ENCODE measurements around the gene COL6A3. TPM values are rescaled to one million over a fixed set of nuclear protein-coding genes. Genes with fewer than 3 reads are reported as not detected.
A peak's percentile ranks its signal among the peaks of the same experiment; 100 is the strongest.
"Not testable (repeated sequence)": the region's sequence is repeated elsewhere in the genome, so short reads cannot be mapped to it uniquely, and the experiment has no call there.

COL6A3 gene
- total RNA-seq, 4 donors from 2014 or later: 105 to 712 (median 274) TPM

DNA sequence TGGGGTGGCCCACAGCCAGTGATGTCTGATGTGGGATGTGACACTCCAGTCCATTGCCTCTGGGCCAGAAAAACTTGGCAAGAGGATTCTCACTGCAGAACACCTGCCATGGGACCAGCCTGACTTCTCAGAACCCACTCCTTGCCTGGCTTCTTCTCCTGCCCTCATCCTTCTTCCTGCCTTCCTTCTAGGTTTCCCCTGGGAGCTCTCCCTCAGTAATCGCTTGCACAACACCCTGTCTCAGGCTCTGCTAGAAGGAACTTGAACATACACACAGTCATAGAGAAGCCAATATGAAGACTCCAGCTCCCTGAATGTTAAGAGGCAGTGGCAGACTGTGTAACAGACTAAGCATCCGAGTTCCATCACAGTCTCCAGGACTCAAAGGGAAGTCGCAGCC lies 4.3 kb upstream of the COL6A3 start:
- TF ChIP-seq CTCF (IDR thresholded peaks at IDR 0.05): no peak
- ATAC-seq (ENCODE audit: low FRiP score) (no peak), DNase-seq (ENCODE audit: low spot score) (no peak)

- DNase-seq (ENCODE audit: low spot score) (no peak), ATAC-seq (ENCODE audit: low FRiP score) (no peak)
- no peak for TF ChIP-seq CTCF (IDR thresholded peaks at IDR 0.05)
These were observed 782 bp downstream of the COL6A3 start for GRCh38 chr2:237412988-237413776.

DNA sequence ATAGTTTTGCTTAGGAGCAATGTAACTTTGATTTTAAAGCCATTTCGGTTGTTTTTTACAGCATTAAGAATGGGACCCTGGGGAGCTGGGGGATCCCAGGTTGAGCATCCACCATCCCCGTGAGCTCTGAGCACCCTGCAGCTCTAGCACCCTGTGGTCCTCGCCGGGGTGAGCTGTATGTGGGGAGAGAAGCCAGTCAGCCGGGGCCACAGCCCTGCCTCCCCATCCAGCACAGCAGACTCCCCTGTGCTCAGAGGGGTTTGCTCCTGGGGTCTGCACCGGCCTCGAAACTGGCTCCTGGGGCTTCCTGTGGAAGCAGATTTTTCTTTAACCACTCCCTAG lies 1.3 kb downstream of the COL6A3 start:
- TF ChIP-seq CTCF (IDR thresholded peaks at IDR 0.05): no peak
- DNase-seq (ENCODE audit: low spot score) (no peak), ATAC-seq (ENCODE audit: low FRiP score) (no peak)

DNA sequence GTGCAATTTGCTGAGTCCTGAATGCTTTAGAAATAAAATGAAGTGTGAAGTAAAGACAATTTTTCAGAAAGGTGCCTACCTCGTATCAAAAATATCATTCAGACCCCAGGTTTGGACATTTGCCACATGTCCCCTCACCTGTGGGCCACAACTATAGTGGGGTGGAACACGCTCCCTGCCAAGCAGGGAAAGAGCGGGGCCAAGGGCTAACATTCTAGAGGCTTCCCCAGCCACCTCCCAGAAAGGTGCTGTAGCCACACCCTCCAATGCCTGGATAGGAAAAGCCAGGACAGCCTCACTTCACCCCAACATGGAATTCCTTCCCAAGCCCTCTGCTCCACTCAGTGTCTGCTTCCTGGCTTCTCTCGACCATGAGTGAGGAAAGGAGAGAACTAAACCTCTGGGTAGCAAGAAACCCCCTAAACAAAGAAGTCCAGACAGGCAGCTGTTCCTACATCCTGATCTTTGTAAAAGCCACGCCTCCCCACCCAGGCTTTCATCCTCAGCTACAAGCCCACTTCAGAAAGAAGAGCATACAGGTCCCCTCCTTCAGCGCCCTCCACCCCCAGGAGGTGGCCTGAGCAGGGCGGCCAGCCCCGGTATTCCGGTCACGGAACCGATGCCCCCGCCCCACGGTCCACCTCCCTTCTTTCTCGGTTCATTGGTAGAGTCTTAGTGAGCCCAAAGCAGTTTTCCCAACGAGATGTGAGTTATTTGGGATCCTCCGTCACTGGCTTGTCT lies 2.1 kb downstream of the COL6A3 start:
- DNase-seq (ENCODE audit: low spot score) (no peak), ATAC-seq (ENCODE audit: low FRiP score) (no peak)
- TF ChIP-seq CTCF (IDR thresholded peaks at IDR 0.05): no peak

GRCh38 chr2:237411092-237411601 lies 2.8 kb downstream of the COL6A3 start:
- DNase-seq (ENCODE audit: low spot score): no peak
- TF ChIP-seq CTCF (IDR thresholded peaks at IDR 0.05): no peak

GRCh38 chr2:237409263-237409662 lies 4.7 kb downstream of the COL6A3 start:
- not testable (repeated sequence) for DNase-seq (ENCODE audit: low spot score); ATAC-seq (ENCODE audit: low FRiP score)

More at GRCh38 chr2:237411092-237411601, 2.8 kb downstream of the COL6A3 start:
- ATAC-seq (ENCODE audit: low FRiP score): no peak

DNA sequence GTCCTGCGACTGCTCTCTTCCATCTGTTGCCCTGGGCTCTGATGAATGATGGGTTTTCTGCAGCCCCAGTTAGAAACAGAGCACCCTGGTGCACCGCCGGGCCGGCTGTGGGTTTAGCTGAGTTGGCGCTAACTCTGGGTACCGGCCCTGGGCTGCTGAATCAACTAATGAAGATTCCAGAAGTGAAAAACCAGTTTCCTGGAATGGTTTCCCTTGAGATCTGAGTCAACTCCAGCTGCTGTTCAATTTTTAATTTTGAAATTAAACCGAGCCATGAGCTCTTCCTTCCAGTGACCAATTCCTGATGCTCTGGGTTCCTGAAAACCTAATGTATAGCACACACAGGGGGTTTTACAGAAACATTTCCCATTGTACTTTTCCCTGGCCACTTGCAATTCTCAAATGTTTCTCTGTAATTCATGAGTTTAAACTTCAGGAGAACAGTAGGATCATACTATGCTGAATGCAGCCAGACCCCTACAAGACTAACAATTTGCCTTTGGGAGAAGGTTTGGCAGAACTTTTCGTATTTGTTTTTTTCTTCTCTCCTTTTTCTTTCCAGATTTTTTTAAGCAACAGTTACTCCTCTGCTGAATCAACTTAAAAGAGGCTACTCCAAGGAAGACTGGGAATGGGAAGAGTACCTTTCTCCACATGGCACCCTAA lies 5.5 kb downstream of the COL6A3 start:
- ATAC-seq (ENCODE audit: low FRiP score) (peak; percentile 53), DNase-seq (ENCODE audit: low spot score) (no peak)
- no peak for TF ChIP-seq CTCF (IDR thresholded peaks at IDR 0.05)

Measured in omental fat pad (tissue), 4 donors.